Measurements from ENCODE around the gene DAB2. TPM values are rescaled to one million over a fixed set of nuclear protein-coding genes. Genes with fewer than 3 reads are reported as not detected.

Gene DAB2
- not detected for total RNA-seq

GRCh38 chr5:39424736-39425637 is at the start of gene DAB2:
TSS of gene DAB2 (minus strand) at chr5:39424980. CDS start at chr5:39394320, 30,660 bp downstream.
- Mint-ChIP-seq H3K27me3 (peaks cover 57% of the 10 kb centered on the region), H3K36me3 (ENCODE audit: low read depth) (no peaks in the 10 kb centered on the region), H3K4me3 (peak within 1 kb of the TSS; percentile 63), H3K9me3 (no peaks in the 10 kb centered on the region), H3K27ac (no peak within 1 kb of the TSS), H3K4me1 (peaks cover 7% of the 10 kb centered on the region)
- peak; percentile 42 for DNase-seq
- ChIA-PET POLR2A (no interaction called here), CTCF (interaction anchor here (1.1 to 1.5 kb wide), 5 partner anchors 9 to 123 kb away, joined by 3 to 7 read pairs (median 4); no protein-coding TSS in a partner anchor)

GRCh38 chr5:39473156-39473775 is 48.5 kb upstream of the DAB2 start:
- H3K9me3 Mint-ChIP-seq, result no peaks in the 10 kb centered on the region

GRCh38 chr5:39471836-39472508 is 47.2 kb upstream of the DAB2 start:
- DNase-seq, result no peak
- CTCF ChIA-PET, result no interaction called here
- peaks cover under 1% of the 10 kb centered on the region for H3K27me3 Mint-ChIP-seq
- no peaks in the 10 kb centered on the region for H3K36me3 Mint-ChIP-seq (ENCODE audit: low read depth)
- H3K9me3 Mint-ChIP-seq, result no peaks in the 10 kb centered on the region
- H3K27ac Mint-ChIP-seq, result no peak overlapping the region
- no peaks in the 10 kb centered on the region for H3K4me1 Mint-ChIP-seq
- H3K4me3 Mint-ChIP-seq, result no peak overlapping the region
- POLR2A ChIA-PET, result no interaction called here

More at GRCh38 chr5:39473156-39473775, 48.5 kb upstream of the DAB2 start:
- Mint-ChIP-seq H3K27ac (no peak overlapping the region), H3K27me3 (no peaks in the 10 kb centered on the region), H3K4me3 (no peak overlapping the region), H3K4me1 (no peaks in the 10 kb centered on the region), H3K36me3 (ENCODE audit: low read depth) (no peaks in the 10 kb centered on the region)
- POLR2A ChIA-PET, result no interaction called here
- no peak for DNase-seq
- CTCF ChIA-PET, result no interaction called here

GRCh38 chr5:39470811-39471210 is 46.0 kb upstream of the DAB2 start:
- no peaks in the 10 kb centered on the region for H3K36me3 Mint-ChIP-seq (ENCODE audit: low read depth)
- ChIA-PET POLR2A (no interaction called here), CTCF (no interaction called here)
- peaks cover 3% of the 10 kb centered on the region for H3K27me3 Mint-ChIP-seq
- H3K4me3 Mint-ChIP-seq, result no peak overlapping the region
- H3K4me1 Mint-ChIP-seq, result no peaks in the 10 kb centered on the region
- no peak for DNase-seq
- no peak overlapping the region for H3K27ac Mint-ChIP-seq
- no peaks in the 10 kb centered on the region for H3K9me3 Mint-ChIP-seq

- no peak for DNase-seq
- Mint-ChIP-seq H3K36me3 (ENCODE audit: low read depth) (no peaks in the 10 kb centered on the region), H3K9me3 (no peaks in the 10 kb centered on the region), H3K27me3 (peaks cover 3% of the 10 kb centered on the region), H3K4me1 (no peaks in the 10 kb centered on the region), H3K27ac (no peak overlapping the region), H3K4me3 (no peak overlapping the region)
- ChIA-PET CTCF (no interaction called here), POLR2A (no interaction called here)
Observed at GRCh38 chr5:39469777-39470415, 45.1 kb upstream of the DAB2 start.

GRCh38 chr5:39469176-39469575 is 44.4 kb upstream of the DAB2 start:
- Mint-ChIP-seq H3K27ac (no peak overlapping the region), H3K4me3 (no peak overlapping the region), H3K9me3 (no peaks in the 10 kb centered on the region), H3K36me3 (ENCODE audit: low read depth) (no peaks in the 10 kb centered on the region), H3K4me1 (no peaks in the 10 kb centered on the region), H3K27me3 (peaks cover 3% of the 10 kb centered on the region)
- POLR2A ChIA-PET, result no interaction called here
- no peak for DNase-seq
- CTCF ChIA-PET, result no interaction called here

- ChIA-PET POLR2A (no interaction called here), CTCF (no interaction called here)
- no peak for DNase-seq
- no peak overlapping the region for H3K27ac Mint-ChIP-seq
- no peak overlapping the region for H3K4me3 Mint-ChIP-seq
- no peaks in the 10 kb centered on the region for H3K36me3 Mint-ChIP-seq (ENCODE audit: low read depth)
- no peaks in the 10 kb centered on the region for H3K9me3 Mint-ChIP-seq
- no peaks in the 10 kb centered on the region for H3K4me1 Mint-ChIP-seq
- peaks cover 10% of the 10 kb centered on the region for H3K27me3 Mint-ChIP-seq
Observed at GRCh38 chr5:39466846-39467245, 42.1 kb upstream of the DAB2 start.

GRCh38 chr5:39465843-39466242 is 41.1 kb upstream of the DAB2 start:
- no peak for DNase-seq

GRCh38 chr5:39465097-39465496 is 40.3 kb upstream of the DAB2 start:
- Mint-ChIP-seq H3K4me3 (no peak overlapping the region), H3K36me3 (ENCODE audit: low read depth) (no peaks in the 10 kb centered on the region), H3K27me3 (peaks cover 15% of the 10 kb centered on the region), H3K9me3 (no peaks in the 10 kb centered on the region), H3K4me1 (no peaks in the 10 kb centered on the region), H3K27ac (no peak overlapping the region)
- ChIA-PET CTCF (interaction anchor here (1.2 kb wide), 1 partner anchor 82 kb away, joined by 5 read pairs; no protein-coding TSS in a partner anchor), POLR2A (no interaction called here)
- DNase-seq, result no peak

More at GRCh38 chr5:39465843-39466242, 41.1 kb upstream of the DAB2 start:
- no peaks in the 10 kb centered on the region for H3K4me1 Mint-ChIP-seq
- H3K27me3 Mint-ChIP-seq, result peaks cover 15% of the 10 kb centered on the region
- POLR2A ChIA-PET, result no interaction called here
- CTCF ChIA-PET, result interaction anchor here (1.2 kb wide), 1 partner anchor 82 kb away, joined by 5 read pairs; no protein-coding TSS in a partner anchor
- H3K4me3 Mint-ChIP-seq, result no peak overlapping the region
- no peak overlapping the region for H3K27ac Mint-ChIP-seq
- no peaks in the 10 kb centered on the region for H3K36me3 Mint-ChIP-seq (ENCODE audit: low read depth)
- H3K9me3 Mint-ChIP-seq, result no peaks in the 10 kb centered on the region

- Mint-ChIP-seq H3K9me3 (no peaks in the 10 kb centered on the region), H3K36me3 (ENCODE audit: low read depth) (no peaks in the 10 kb centered on the region), H3K27me3 (peaks cover 16% of the 10 kb centered on the region), H3K4me1 (no peaks in the 10 kb centered on the region), H3K27ac (no peak overlapping the region), H3K4me3 (no peak overlapping the region)
- DNase-seq, result no peak
- CTCF ChIA-PET, result no interaction called here
- POLR2A ChIA-PET, result no interaction called here
Observed at GRCh38 chr5:39464088-39464487, 39.3 kb upstream of the DAB2 start.

GRCh38 chr5:39462211-39462610 is 37.4 kb upstream of the DAB2 start:
- H3K4me1 Mint-ChIP-seq, result no peaks in the 10 kb centered on the region
- H3K9me3 Mint-ChIP-seq, result no peaks in the 10 kb centered on the region
- DNase-seq, result no peak
- H3K27ac Mint-ChIP-seq, result no peak overlapping the region
- peaks cover 23% of the 10 kb centered on the region for H3K27me3 Mint-ChIP-seq
- ChIA-PET CTCF (no interaction called here), POLR2A (no interaction called here)
- no peaks in the 10 kb centered on the region for H3K36me3 Mint-ChIP-seq (ENCODE audit: low read depth)
- H3K4me3 Mint-ChIP-seq, result no peak overlapping the region

GRCh38 chr5:39461007-39461682 is 36.4 kb upstream of the DAB2 start:
- no peaks in the 10 kb centered on the region for H3K9me3 Mint-ChIP-seq
- POLR2A ChIA-PET, result no interaction called here
- H3K4me3 Mint-ChIP-seq, result no peak overlapping the region
- no peak for DNase-seq
- no peaks in the 10 kb centered on the region for H3K36me3 Mint-ChIP-seq (ENCODE audit: low read depth)
- H3K27me3 Mint-ChIP-seq, result peaks cover 28% of the 10 kb centered on the region
- no peaks in the 10 kb centered on the region for H3K4me1 Mint-ChIP-seq
- CTCF ChIA-PET, result interaction anchor here (0.9 kb wide), 1 partner anchor 9 kb away, joined by 7 read pairs; no protein-coding TSS in a partner anchor
- H3K27ac Mint-ChIP-seq, result no peak overlapping the region
